HepG2 (cell line): ENCODE results near the gene BIRC3. TPM values are rescaled to one million over a fixed set of nuclear protein-coding genes. Genes with fewer than 3 reads are reported as not detected.

Experiments used
- ARID4A ChIP-seq: sonication (generic); formaldehyde crosslinking; IDR thresholded peaks from 2 replicates; pipeline ENCODE4 v1.5.0; 2020; ENCODE audit warnings: mild to moderate bottlenecking, missing genetic modification reagents, borderline replicate concordance
- GPN1 ChIP-seq: sonication (generic); formaldehyde crosslinking; IDR thresholded peaks from 2 replicates; pipeline ENCODE4 v1.5.1; 2020; ENCODE audit warnings: missing genetic modification reagents, borderline replicate concordance
- HIC2 ChIP-seq: sonication (generic); formaldehyde crosslinking; IDR thresholded peaks from 2 replicates; pipeline ENCODE4 v1.9.0; 2022; ENCODE audit warnings: low read depth, missing genetic modification reagents
- JUN ChIP-seq: sonication (generic); formaldehyde crosslinking; IDR thresholded peaks from 2 replicates; pipeline ENCODE4 v1.4.0; 2020; ENCODE audit warnings: mild to moderate bottlenecking, missing genetic modification reagents
- LCORL ChIP-seq, 2 experiments: fragments of 450-650 bp in 1 of 2; sonication (generic) in 1 of 2; formaldehyde crosslinking in 1 of 2; IDR thresholded peaks; 2 replicates each; pipeline versions ENCODE4 v1.5.0 to v1.6.1; 2017 to 2020; ENCODE audit warnings: antibody characterized with exemption in 1 of 2, missing genetic modification reagents in 1 of 2
- PAWR ChIP-seq: sonication (generic); formaldehyde crosslinking; IDR thresholded peaks from 2 replicates; pipeline ENCODE4 v1.4.0; 2020; ENCODE audit warnings: missing genetic modification reagents, mild to moderate bottlenecking, borderline replicate concordance
- RBFOX2 ChIP-seq: fragments of 200-400 bp; formaldehyde crosslinking; IDR thresholded peaks from 2 replicates; pipeline ENCODE4 v1.6.1; 2017; ENCODE audit warnings: low read depth, mild to moderate bottlenecking, low read length
- SMARCE1 ChIP-seq: fragments of 450-650 bp; IDR thresholded peaks from 2 replicates; pipeline ENCODE4 v1.6.1; 2017; ENCODE audit warnings: borderline replicate concordance
- ZNF20 ChIP-seq: sonication (generic); formaldehyde crosslinking; IDR thresholded peaks from 2 replicates; pipeline ENCODE4 v1.4.0; 2020; ENCODE audit warnings: mild to moderate bottlenecking, moderate library complexity, missing genetic modification reagents
- ZNF337 ChIP-seq: sonication (generic); formaldehyde crosslinking; IDR thresholded peaks from 2 replicates; pipeline ENCODE4 v1.5.1; 2020; ENCODE audit warnings: missing genetic modification reagents, low read depth, mild to moderate bottlenecking, borderline replicate concordance
- ZNF569 ChIP-seq: sonication (generic); formaldehyde crosslinking; IDR thresholded peaks from 2 replicates; pipeline ENCODE4 v1.5.0; 2020; ENCODE audit warnings: mild to moderate bottlenecking, missing genetic modification reagents, moderate library complexity, borderline replicate concordance
- ZNF580 ChIP-seq: IDR thresholded peaks from 2 replicates; pipeline ENCODE4 v1.6.1; 2016; ENCODE audit warnings: low read depth, borderline replicate concordance
- ZNF589 ChIP-seq: sonication (generic); formaldehyde crosslinking; conservative IDR thresholded peaks from 2 replicates; pipeline ENCODE4 v1.8.0; 2022; ENCODE audit warnings: mild to moderate bottlenecking, moderate library complexity, missing genetic modification reagents
- ZNF737 ChIP-seq: sonication (generic); formaldehyde crosslinking; IDR thresholded peaks from 2 replicates; pipeline ENCODE4 v1.5.0; 2020; ENCODE audit warnings: missing genetic modification reagents, mild to moderate bottlenecking, borderline replicate concordance
- polyA plus RNA-seq, 8 experiments: library from polyadenylated mRNA; depleted of rRNA in 3 of 8; stranded (reverse) in 7 of 8; unstranded in 1 of 8; fragments of >200 nt; fragmentation: Illumina TruSeq in 4 of 8; extraction: Trizol in 4 of 8; gene quantifications; 2 replicates each; pipeline versions ENCODE4 v1.2.1 to v1.2.3, GENCODE V29; 2011 to 2016; ENCODE audit warnings: low read depth in 4 of 8, missing spikeins in 1 of 8, mixed read lengths in 1 of 8; ENCODE audit not compliant: insufficient read depth in 1 of 8
- total RNA-seq, 5 experiments: library from RNA; depleted of rRNA; stranded (reverse); fragments of >200 nt; fragmentation: Illumina TruSeq; extraction: Trizol; gene quantifications; 2 replicates each; pipeline ENCODE4 v1.2.3, GENCODE V29; 2016; ENCODE audit warnings: low read depth in 1 of 5
- TF ChIP-seq, protein P1 (sequence below): sonication (generic); formaldehyde crosslinking; IDR thresholded peaks from 2 replicates; pipeline ENCODE4 v1.4.0; 2020; ENCODE audit warnings: mild to moderate bottlenecking, missing genetic modification reagents, borderline replicate concordance

BIRC3 gene
- total and polyA plus RNA-seq, 2 of the 13 experiments (the other 11 are each of a cell fraction or from before 2014, with no cell fraction given) = 0.41 to 4.2 TPM

GRCh38 chr11:102317099-102317767 is at the start of gene BIRC3 (continued):
- TF ChIP-seq, protein P1, sequence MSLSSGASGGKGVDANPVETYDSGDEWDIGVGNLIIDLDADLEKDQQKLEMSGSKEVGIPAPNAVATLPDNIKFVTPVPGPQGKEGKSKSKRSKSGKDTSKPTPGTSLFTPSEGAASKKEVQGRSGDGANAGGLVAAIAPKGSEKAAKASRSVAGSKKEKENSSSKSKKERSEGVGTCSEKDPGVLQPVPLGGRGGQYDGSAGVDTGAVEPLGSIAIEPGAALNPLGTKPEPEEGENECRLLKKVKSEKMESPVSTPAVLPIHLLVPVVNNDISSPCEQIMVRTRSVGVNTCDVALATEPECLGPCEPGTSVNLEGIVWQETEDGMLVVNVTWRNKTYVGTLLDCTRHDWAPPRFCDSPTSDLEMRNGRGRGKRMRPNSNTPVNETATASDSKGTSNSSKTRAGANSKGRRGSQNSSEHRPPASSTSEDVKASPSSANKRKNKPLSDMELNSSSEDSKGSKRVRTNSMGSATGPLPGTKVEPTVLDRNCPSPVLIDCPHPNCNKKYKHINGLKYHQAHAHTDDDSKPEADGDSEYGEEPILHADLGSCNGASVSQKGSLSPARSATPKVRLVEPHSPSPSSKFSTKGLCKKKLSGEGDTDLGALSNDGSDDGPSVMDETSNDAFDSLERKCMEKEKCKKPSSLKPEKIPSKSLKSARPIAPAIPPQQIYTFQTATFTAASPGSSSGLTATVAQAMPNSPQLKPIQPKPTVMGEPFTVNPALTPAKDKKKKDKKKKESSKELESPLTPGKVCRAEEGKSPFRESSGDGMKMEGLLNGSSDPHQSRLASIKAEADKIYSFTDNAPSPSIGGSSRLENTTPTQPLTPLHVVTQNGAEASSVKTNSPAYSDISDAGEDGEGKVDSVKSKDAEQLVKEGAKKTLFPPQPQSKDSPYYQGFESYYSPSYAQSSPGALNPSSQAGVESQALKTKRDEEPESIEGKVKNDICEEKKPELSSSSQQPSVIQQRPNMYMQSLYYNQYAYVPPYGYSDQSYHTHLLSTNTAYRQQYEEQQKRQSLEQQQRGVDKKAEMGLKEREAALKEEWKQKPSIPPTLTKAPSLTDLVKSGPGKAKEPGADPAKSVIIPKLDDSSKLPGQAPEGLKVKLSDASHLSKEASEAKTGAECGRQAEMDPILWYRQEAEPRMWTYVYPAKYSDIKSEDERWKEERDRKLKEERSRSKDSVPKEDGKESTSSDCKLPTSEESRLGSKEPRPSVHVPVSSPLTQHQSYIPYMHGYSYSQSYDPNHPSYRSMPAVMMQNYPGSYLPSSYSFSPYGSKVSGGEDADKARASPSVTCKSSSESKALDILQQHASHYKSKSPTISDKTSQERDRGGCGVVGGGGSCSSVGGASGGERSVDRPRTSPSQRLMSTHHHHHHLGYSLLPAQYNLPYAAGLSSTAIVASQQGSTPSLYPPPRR (CRISPR knock-in tag) = peak; percentile 75; the same call in 1 of the 2 replicates
- TF ChIP-seq JUN (CRISPR knock-in tag) (no peak; the same call in 1 of the 2 replicates), SMARCE1 (no peak), ZNF737 (CRISPR knock-in tag) (no peak), LCORL (IDR thresholded peaks at IDR 0.05) (no peak), LCORL (CRISPR knock-in tag; IDR thresholded peaks at IDR 0.05) (peak; percentile 65), ZNF337 (CRISPR knock-in tag) (0 out of 2 replicates have a peak, but pooled peaks have one; percentile 65), PAWR (CRISPR knock-in tag) (no peak), GPN1 (no peak), RBFOX2 (peak; percentile 52; the same call in 1 of the 2 replicates), HIC2 (CRISPR knock-in tag) (peak; percentile 86), ZNF569 (CRISPR knock-in tag) (no peak), ZNF580 (CRISPR knock-in tag) (no peak), ARID4A (CRISPR knock-in tag) (peak; percentile 64; the same call in 1 of the 2 replicates), ZNF20 (CRISPR knock-in tag) (no peak), ZNF589 (CRISPR knock-in tag) (no peak)
